HG03139 (cell line): ENCODE data around the gene CAMTA1.

ENCODE experiments used
- ATAC-seq: cut with Tn5 transposase; IDR thresholded peaks from one replicate; pipeline ENCODE4 v1.9.1; 2021; ENCODE audit not compliant: unreplicated experiment

The CAMTA1 gene

DNA sequence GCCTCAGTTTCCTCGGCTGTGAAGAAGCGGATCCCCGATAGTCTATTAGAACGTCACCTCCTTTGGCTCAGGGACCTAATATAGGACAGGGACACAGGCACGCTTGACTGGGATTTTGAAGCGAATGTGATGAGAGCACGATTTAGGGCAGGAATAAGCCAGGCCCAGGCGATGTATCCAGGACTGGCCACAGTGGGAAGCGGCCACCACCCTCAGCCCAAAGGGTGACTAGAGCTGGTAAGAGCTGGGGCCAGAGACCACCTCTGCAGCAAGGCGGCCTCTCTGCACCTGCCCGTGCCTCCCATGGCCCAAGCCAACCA, 885.9 kb downstream of the CAMTA1 start:
- ATAC-seq, result no peak

DNA sequence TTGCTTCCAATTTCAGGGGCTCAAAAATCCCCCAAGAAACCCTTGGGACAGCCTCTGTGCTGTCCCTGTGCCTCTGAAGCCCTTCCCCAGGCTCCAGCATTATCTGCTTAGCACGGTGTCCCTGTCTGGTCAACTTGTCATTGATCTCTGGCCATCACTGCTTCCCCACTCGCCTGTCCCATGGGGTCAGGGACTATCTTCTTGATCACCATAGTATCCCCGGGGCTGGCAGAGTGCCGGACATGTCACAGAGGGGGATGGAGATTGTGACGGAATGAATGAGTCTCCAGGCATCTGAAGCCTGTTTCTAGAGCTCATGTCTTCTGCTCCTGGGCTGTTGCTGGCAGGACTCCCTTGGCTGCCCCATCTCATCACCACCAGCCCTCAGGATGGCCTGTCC, 886.4 kb downstream of the CAMTA1 start:
- no peak for ATAC-seq

DNA sequence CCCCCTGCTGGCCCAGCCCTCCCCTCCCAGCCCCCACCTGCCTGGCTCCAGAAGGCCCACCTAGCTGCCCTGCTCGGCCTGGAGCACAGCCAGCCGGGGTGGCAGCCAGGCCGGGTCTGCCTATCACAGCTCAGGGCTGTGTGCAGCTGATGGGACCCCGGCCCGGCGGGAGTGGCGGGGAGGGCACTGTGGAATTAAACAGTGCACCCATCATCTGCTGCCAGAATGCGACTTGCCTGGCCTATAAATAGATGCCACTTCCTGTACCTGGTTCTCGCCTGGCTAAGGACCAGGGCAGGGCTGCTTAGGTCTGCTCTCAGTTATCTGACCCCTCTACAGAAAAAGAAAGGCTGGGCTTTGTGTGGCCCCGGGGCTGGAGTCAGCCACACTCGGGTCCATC, 887.6 kb downstream of the CAMTA1 start:
- no peak for ATAC-seq

DNA sequence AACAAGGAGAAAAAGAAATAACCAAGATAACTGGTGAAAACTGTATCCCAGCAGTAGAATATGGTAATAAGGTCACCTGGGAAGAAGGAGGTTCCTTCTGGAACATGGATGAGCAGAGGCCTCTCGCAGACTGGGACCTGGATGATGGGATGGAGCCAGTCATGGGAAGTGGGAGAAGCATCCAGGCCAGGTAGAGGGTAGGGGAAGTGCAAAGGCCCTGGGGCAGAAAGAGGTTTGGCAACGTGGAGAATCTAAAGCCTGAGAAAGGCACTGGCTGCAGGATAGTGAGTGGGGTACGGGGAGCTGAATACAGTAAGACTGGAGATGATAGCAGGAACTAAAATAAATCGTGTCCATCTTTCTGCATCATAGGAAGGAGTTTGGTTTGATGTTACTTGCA, 889.7 kb downstream of the CAMTA1 start:
- ATAC-seq, result no peak

DNA sequence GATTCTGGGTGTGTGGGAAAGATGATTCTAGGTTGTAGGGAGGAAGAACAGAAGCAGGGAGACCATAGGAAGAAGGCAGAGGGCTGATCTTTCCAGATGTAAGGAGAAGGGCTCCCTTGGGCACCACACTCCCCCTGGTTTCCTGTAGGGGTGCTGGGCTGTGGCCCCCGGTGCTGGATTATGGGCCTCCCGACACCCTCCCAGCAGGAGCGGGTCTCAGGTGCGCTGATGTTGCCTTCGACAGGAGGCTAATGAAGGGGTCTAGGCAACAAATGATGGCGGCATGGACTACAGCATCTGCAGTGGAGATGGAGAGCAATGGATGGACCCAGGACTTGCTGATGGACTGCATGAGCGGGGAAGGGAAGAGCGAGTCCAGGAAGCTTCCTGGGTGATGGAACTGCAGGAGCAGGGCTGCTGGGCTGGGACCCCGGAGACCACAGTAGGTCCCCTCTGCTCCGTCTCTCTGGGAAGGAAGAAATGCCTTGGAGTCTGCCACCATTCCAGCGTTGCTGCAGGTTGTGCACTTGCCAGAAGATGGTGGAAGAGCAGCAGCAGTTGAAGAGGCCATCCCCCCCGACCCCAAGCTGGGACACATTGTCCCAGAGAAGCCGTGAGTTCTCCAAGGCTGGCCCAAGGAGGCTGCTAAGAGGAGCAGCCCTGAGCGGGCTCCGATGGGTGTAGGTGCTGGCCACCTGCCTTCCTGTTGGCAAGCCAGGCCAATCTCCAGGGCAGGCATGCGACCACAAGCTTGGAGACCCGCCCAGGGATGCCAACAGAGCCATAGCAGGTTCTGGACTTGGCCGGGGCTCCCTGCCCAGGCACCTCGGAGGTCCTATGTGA, 890.4 kb downstream of the CAMTA1 start:
- ATAC-seq, result no peak

DNA sequence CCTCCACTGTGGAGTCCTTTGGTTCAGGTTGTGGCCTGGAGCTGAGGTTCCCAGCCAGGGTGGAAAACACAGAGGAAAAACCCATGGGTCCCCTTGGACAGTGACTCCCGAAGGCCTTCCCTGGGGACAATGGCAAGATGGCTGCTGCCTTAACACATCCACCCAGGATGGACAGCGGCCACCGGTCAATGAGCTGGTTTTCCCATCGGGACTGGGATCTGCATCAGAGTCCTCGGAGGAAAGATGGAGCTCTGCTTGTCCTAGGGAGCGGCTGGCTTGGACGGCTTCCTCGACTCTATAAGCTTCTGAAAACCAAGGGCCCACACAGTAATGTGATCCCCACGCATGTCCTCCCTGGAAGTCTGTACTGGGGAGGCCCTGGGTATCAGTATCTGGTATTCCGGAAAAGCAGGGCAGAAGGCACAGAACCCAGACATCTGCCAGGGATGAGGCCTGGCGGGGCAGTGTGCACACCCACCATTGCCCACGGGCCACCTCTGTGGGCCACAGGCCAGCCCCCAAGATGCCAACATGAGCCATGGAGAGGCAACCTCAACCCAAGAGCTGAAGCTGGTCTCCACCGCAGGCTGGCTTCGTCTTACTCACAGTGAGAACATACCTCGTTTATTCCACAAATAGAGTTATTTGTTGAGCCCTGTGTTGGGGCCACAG, 891.2 kb downstream of the CAMTA1 start:
- ATAC-seq, result no peak

DNA sequence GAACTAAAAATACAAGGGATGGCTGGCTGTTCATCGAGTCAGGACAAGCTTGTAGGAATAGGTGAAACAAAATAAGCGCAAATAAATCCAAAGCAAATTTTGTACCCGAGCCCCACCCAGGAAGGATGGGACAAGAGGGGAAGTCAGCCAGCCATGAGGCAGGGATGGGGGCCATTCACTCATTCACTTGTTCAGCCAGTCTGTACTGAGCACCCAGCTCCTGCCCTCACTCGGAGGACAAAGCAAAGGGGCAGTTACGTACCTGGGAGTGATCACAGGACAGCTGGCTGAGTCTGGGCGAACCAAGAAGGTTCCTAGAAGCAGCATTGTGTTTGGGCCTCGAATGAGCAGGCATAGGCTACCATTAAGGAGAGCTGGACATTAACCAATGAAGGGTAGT, 891.9 kb downstream of the CAMTA1 start:
- no peak for ATAC-seq

DNA sequence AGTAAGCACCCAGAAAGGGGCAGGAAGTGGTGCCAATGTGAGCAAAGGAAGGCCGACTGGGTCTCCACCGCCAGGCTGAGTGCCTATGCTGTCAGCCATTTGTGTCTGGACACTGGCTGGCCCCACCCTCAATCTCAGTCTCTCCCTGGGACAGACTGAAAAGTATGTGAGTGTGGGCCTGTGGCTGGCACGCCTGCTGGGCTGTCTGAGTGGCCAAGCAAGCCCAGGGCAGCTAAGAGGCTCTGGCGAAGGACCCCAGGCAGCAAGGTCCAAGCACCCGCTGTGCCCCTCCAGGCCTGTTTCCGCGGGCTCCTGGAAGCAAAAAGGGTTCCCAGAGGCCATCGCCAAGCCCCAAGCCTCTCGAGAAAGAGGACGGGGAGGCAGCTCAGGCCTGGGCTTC, 892.6 kb downstream of the CAMTA1 start:
- ATAC-seq, result no peak

DNA sequence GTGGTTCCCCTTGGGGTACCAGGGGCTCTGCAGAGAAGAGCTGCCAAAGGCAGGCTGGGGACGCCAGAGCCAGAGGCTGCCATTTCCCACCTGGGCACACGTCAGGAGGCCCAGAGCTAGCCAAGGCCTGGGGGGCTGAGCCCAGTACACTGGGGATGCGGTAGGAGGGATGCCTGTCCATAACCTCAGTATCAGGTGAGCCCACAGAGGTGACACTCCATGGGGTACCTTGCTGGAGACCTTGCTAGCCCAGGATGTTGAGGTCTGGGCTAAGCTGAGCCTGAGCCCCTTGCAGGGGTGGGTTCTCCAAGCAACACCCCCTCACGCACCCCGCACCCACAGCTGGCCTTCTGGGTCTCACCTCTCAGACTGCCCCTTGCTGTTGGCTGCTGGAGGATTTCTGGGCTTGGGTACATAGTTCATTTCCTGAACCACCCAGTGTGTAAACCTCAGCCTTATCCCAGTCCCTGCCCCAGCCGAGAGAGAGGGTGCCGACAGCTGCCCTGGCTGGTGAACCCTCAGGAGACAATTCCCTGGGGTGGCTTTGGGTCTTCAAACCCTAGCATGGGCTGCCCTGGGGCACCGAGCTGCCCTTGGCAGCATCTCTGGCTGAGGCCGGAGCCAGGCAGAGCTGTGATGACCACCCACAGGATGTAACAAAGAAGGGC, 893.4 kb downstream of the CAMTA1 start:
- no peak for ATAC-seq

DNA sequence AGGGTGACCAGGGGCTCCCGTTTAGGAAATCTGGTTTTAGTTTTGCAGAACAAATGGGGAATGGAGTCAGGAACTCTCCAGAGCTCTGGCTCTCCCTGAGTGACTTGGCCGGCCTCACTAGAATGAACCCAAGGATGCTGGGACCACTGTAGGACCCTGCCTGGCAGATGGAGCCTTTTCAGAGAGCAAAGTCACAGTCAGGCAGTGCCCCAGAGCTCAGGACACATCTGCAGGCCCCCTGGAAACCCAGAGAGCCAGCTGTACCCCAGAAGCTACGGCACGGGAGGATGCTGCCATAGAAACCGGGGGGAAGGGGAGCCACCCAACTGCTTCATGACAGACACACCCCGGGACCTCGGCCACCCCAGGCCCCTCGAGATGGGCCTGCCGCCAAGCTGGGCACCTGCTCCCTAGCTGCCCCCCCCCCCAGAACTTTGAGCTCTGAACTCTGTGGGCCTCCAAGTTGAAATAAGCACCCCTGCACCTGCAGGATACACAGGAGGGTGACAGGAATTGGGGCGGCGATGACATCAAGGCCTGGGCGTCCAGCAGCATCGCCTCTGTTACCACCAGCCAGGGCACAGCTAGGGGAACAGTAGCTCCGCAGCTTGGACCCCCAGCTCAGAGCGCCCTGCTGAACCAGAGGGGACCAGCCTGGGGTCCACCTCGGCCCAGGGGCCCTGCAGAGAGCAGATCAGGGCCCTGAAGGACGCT, 894.1 kb downstream of the CAMTA1 start:
- no peak for ATAC-seq

DNA sequence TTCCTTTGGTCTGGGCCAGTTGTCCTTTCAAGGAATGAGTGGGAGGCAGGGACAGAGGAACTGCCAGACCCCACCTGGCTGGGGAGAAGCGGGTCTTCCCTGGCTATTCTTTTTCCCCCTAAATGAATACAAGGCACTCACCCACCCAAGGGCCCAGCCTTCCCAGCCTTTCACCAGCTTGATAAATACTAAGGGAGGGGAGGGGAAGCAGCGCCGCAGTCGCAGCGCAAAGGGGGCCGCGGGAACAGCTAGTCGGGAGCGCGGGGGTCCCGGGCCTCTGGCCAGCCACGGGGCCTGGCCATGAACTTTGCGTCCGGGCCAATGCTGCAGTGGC, 894.6 kb downstream of the CAMTA1 start:
- ATAC-seq, result no peak

DNA sequence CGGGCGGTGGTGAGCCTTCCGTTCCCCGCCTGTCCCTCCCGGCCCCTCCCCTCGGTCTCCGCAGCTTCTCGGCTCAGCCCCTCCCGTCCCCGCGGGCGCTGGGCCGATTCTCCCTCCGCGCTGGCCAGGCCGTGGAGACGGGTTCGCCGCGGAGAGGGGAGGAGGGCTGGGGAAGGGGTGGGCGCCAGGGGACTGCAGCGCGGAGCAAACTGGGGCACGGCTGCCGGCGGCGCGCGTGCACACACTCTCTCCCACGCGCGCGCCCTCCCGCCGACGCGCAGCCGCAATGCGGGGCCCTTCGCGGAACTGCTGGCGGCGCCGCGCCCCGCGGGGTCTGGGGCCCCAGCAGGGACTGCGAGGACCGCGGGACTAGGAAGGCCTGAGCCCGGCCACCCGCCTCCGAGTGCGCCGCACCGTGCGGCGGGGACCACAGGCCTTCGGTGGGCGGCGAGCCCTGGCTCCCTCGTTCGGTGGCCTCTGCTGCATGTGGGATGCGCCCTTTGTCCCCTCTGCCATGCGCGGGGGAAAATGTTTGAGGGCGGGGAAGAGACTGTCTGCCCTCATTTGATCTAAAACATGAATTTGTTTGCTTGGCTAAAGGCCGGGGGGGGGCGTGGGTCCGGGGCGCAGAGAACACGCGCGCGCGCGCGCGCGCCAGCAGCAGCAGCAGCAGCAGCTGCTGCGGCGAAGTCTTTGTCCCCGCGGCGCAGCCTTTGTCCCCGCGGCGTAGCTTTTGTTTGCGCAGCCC, 895.1 kb downstream of the CAMTA1 start:
- ATAC-seq, result no peak

DNA sequence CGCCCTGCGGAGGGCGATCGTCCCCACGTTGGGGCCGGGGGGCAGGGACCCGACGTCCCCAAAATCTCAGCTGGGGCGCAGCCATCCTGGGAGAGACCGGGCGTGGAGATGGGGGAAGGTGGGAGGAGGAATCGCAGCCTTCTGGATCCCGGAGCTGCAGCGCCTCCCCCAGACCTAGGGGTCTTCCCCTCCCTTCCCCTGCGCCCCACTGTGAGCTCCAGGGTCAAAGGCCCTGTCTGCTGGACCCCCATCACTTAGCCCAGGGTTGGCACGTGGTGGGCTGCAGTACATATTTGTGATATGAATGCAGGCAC, 895.7 kb downstream of the CAMTA1 start:
- ATAC-seq, result no peak

DNA sequence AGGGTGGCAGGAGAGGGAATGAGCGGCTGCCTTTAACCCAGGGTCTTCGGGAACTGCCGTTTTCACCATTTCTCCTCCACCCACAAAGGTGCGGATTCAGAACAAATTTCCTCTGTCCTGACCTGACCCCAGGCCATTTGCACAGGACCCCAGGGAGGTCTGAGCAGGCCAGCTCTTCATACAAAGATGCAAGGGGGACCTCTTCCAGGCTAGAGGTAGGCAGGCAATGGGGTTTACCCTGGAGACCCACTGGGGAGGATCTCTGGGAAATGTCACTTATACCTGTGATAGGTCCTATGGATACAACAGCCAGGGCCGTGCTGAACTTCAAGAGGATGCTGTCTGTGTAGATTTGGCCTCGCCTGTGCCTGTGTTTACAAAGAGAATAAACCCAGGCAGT, 896.1 kb downstream of the CAMTA1 start:
- no peak for ATAC-seq

DNA sequence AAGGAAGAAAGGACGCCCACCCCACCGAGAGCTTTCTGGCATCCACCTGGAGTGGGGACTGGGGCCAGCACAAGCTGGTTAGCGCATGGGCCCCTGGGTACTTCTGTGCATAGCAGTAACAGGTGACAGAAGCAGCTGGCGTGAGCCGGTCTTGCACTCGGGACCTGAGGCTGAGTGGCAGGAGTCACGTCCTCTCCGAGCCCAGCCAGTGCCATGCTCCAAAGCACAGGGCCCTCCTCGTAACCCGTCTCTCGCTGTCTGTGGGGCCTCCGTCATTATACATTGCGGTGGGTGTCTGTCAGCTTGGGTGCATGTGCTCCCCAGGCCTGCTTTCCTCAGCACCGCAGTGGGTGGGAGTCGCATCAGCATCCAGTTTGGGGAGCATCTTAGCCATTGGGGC, 898.3 kb downstream of the CAMTA1 start:
- ATAC-seq, result no peak

DNA sequence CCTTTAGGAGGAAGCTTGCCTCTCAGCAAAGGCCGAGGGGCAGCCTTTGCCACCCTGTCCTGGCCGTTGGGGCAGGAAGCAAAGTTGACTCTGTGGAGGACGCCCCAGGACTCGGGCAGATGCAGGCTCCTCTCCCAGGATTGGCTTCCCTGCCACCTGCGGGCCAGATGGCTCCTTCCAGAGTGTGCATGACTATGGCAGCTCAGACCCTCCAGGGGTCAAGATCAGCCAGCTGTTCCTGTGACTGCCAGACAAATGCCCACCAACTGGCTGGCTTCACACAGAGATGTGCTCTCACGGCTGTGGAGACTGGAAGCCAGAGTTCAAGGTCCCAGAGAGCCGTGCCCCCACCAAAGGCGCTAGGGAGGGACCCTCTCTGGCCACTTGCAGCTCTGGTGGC, 898.9 kb downstream of the CAMTA1 start:
- no peak for ATAC-seq

DNA sequence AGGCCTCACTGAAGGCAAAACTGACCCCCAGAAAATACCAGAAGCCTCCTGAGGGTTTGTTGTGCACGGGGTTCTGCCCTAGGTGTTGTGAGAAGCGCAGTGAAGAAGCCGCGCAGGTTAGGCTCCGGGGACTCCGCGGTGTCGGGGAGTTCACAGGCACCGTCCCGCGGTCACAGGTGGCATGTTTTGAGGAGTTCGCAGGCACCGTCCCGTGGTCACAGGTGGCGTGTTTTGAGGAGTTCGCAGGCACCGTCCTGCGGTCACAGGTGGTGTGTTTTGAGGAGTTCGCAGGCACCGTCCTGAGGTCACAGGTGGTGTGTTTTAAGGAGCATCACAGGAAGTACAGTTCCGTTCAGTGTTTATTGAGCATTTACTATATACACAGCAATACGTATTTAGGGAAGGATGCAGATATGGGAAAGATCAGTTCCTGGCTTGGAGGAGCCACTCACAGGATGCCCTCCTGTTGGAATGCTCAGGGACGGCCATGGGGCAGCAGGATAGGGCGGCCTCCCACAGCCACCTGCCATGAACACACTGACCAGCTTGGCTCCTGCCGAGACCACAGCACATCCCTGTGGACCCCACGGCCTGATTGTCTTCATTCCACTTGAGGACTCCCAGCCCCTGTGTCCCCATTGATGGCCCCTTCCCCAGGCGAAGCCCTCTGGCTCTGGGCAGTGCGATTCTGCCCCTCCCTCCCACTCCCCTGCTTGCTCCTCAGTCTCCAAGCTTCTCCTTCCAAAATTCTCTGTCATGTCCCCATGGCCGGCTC, 899.8 kb downstream of the CAMTA1 start:
- no peak for ATAC-seq

DNA sequence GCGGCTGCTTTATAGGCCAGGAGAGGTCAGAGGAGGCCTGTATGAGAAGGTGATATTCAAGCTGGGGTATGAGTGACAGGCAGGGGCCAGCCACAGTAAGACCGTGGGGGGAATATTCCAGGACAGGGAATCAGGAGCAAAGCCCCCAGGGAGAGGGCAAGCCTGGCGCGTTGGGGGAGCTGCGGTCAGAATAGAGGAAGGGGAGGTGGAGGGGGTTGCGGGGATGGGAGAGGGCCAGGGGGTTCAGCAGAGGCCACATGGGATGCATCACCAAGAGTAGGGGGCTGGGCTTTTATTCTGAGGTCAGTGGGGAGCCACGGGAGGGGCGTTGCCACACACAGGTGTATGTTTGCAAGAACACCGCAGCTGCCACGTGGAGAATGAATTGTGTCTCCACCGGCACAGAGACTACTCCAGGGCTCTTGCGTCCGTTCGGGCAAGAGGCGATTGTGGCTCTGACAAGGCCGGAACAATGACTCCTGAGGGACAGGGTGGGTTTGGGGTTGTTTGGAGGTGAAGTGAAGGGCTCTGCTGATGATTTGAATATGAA, 901.1 kb downstream of the CAMTA1 start:
- no peak for ATAC-seq

DNA sequence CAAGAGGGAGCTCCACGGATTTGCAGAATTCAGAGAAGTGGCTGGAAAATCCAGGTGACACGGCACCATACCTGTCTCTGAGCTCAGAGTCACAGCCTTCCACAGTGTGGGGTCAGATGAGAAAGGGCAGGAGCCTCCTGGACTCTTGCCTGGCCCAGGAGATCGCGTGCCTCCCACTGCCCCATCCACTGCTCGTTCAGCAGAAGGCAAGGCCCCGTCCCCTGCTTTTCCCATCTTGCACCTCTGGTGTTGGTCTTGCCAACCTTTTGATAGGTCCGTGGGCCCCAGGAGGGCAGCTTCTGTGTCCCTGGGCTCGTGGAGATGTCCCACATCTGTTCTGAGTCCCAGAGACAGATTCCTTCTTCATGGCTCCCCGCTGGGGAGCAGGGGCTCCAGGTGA, 902.2 kb downstream of the CAMTA1 start:
- ATAC-seq, result no peak

DNA sequence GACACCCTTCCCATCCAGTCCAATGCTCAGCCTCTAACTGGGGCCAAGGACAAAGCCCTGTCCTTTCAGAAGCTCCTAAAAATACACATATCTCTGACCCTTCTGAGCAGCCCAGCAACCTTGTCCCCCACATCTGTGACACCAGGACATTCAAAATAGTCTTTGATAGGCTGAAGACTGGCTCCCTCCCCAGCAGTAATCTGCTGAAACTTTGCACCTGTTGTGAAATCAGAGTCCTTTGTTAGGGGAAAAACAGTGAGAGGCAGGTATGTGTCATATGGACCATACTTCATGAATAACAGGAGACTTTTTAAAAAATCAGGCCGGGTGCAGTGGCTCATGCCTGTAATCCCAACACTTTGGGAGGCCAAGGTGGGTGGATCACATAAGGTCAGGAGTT, 903.4 kb downstream of the CAMTA1 start:
- ATAC-seq, result no peak
